Fibroblast of villous mesenchyme (primary cell): Measurements from ENCODE around the gene PDE2A. TPM values are rescaled to one million over a fixed set of nuclear protein-coding genes. Genes with fewer than 3 reads are reported as not detected.

Source experiments
- DNase-seq: peaks from one replicate; pipeline ENCODE4 v3.0.0-alpha.2; 2010; ENCODE audit warnings: low read depth
- H3K4me3 ChIP-seq: 2 replicates; pipeline ENCODE4 v1.5.1; 2011; ENCODE audit warnings: low read depth, mild to moderate bottlenecking, low read length
- CTCF ChIP-seq: IDR thresholded peaks from 2 replicates; pipeline ENCODE4 v1.5.1; 2012; ENCODE audit warnings: low read depth, mild to moderate bottlenecking, low read length; ENCODE audit not compliant: insufficient read depth
- total RNA-seq: library from RNA; depleted of rRNA; stranded (reverse); fragments of >200 nt; gene quantifications from 2 replicates; pipeline ENCODE4 v1.2.3, GENCODE V29; 2012

Gene PDE2A
- total RNA-seq, 1 donor = under 0.01 TPM

- peak overlapping the region; percentile 27 for H3K4me3 ChIP-seq
- no peak for TF ChIP-seq CTCF
- DNase-seq = no peak
Observed at GRCh38 chr11:72583616-72584292, 90.5 kb downstream of the PDE2A start.

- TF ChIP-seq CTCF = no peak
- no peak overlapping the region for H3K4me3 ChIP-seq
- no peak for DNase-seq
Observed at GRCh38 chr11:72583177-72583553, 91.1 kb downstream of the PDE2A start.

- DNase-seq = no peak
- H3K4me3 ChIP-seq = no peak overlapping the region
- TF ChIP-seq CTCF = no peak
Observed at GRCh38 chr11:72582206-72583176, 91.7 kb downstream of the PDE2A start.

GRCh38 chr11:72581067-72581466 is 93.2 kb downstream of the PDE2A start:
- no peak for DNase-seq
- no peak overlapping the region for H3K4me3 ChIP-seq
- no peak for TF ChIP-seq CTCF

- no peak for TF ChIP-seq CTCF
- DNase-seq = no peak
- no peak overlapping the region for H3K4me3 ChIP-seq
Observed at GRCh38 chr11:72580642-72580950, 93.6 kb downstream of the PDE2A start.

GRCh38 chr11:72579816-72580641 is 94.2 kb downstream of the PDE2A start:
- no peak for DNase-seq
- no peak for TF ChIP-seq CTCF
- no peak overlapping the region for H3K4me3 ChIP-seq
